K562 (cell line): ENCODE data around the gene RAB4B. TPM values are rescaled to one million over a fixed set of nuclear protein-coding genes. Genes with fewer than 3 reads are reported as not detected.
A peak's percentile ranks its signal among the peaks of the same experiment; 100 is the strongest.
"Not testable (repeated sequence)": the region's sequence is repeated elsewhere in the genome, so short reads cannot be mapped to it uniquely, and the experiment has no call there.

Experiments used
- ATAC-seq: fragments of 200-7000 bp; cut with Tn5 transposase; 3 replicates; pipeline ENCODE4 v1.9.1; 2020; ENCODE audit warnings: moderate library complexity
- BruUV-seq: library from RNA; stranded (reverse); fragments of 400-500 nt; replicated peaks from 2 replicates; lab custom pipeline; 2021; lab: Mats Ljungman, UMichigan
- CTCF ChIA-PET: fragments of 300-600 bp; formaldehyde crosslinking; extraction: SDS; loops from one replicate; lab custom pipeline; 2021; ENCODE audit warnings: low intra/inter-chr PET ratio; lab: Yijun Ruan, JAX
- POLR2A ChIA-PET: fragments of 300-600, 350-650 bp; sonication (Branson Sonifier 250); formaldehyde crosslinking; extraction: SDS; loops from one replicate; lab custom pipeline; 2021; ENCODE audit warnings: antibody characterized with exemption, inconsistent platforms; lab: Yijun Ruan, JAX
- DNase-seq, 4 experiments: peaks; one replicate each; pipeline versions ENCODE4 v3.0.0 to v3.0.0-alpha.2; 2011 to 2018; ENCODE audit warnings: low spot score in 3 of 4, mixed read lengths in 3 of 4; ENCODE audit errors: extremely low read depth in 1 of 4
- FAIRE-seq: peaks from 2 replicates; lab custom pipeline; 2011; peaks lifted over from hg19 to GRCh38; lab: Jason Lieb, UNC
- H2AFZ ChIP-seq: 2 replicates; pipeline ENCODE4 v1.6.0; 2011; ENCODE audit warnings: low read depth, low read length, control low read depth, inconsistent platforms
- H3K27ac ChIP-seq: fragments of 200-600 bp; 3 replicates; pipeline ENCODE4 v1.8.0; 2011; ENCODE audit warnings: low read depth, mild to moderate bottlenecking, control low read depth, inconsistent platforms, low read length, moderate library complexity, mixed read lengths; ENCODE audit errors: extremely low read depth
- H3K27me3 ChIP-seq, 2 experiments: fragments of 300-600 bp in 1 of 2; 2 replicates in 1 of 2; 3 replicates in 1 of 2; pipeline versions ENCODE4 v1.6.0 to v1.8.0; 2011; ENCODE audit warnings: inconsistent platforms in 2 of 2, low read length in 2 of 2, mild to moderate bottlenecking in 1 of 2, mixed read lengths in 1 of 2, moderate library complexity in 1 of 2; ENCODE audit not compliant: control insufficient read depth in 2 of 2, insufficient read depth in 2 of 2
- H3K36me3 ChIP-seq: fragments of 300-600 bp; 3 replicates; pipeline ENCODE4 v1.8.0; 2011; ENCODE audit warnings: mild to moderate bottlenecking, low read length, inconsistent platforms; ENCODE audit not compliant: control insufficient read depth, insufficient read depth
- H3K4me1 ChIP-seq, 2 experiments: fragments of 200-600 bp in 1 of 2; replicated peaks in 1 of 2; 2 replicates in 1 of 2; 3 replicates in 1 of 2; pipeline versions ENCODE4 v1.5.1 to v1.8.0; 2011; ENCODE audit warnings: inconsistent platforms in 2 of 2, low read length in 2 of 2, mild to moderate bottlenecking in 1 of 2, mixed read lengths in 1 of 2, moderate library complexity in 1 of 2; ENCODE audit not compliant: control insufficient read depth in 2 of 2, insufficient read depth in 2 of 2
- H3K4me2 ChIP-seq: 2 replicates; pipeline ENCODE4 v1.6.1; 2011; ENCODE audit warnings: low read length, control low read depth, inconsistent platforms, mixed read lengths; ENCODE audit not compliant: insufficient read depth
- H3K4me3 ChIP-seq: fragments of 200-600 bp; sonication (generic), shearing (Covaris generic); 2 replicates; pipeline ENCODE4 v1.5.1; 2016; ENCODE audit warnings: control low read depth, inconsistent platforms
- H3K79me2 ChIP-seq: fragments of 200-600 bp; 3 replicates; pipeline ENCODE4 v1.8.0; 2011; ENCODE audit warnings: low read length, inconsistent platforms; ENCODE audit not compliant: control insufficient read depth, insufficient read depth
- H3K9ac ChIP-seq, 2 experiments: 2 replicates each; pipeline versions ENCODE4 v1.6.0 to v1.6.1; 2011; ENCODE audit warnings: low read depth in 2 of 2, low read length in 2 of 2, control low read depth in 1 of 2, inconsistent platforms in 1 of 2, mild to moderate bottlenecking in 1 of 2, mixed read lengths in 1 of 2; ENCODE audit not compliant: insufficient read depth in 1 of 2
- H3K9me1 ChIP-seq: one replicate; pipeline ENCODE4 v1.6.0; 2011; ENCODE audit warnings: inconsistent platforms, mild to moderate bottlenecking, low read length, moderate library complexity; ENCODE audit not compliant: control insufficient read depth, insufficient read depth
- H3K9me3 ChIP-seq: replicated peaks from 2 replicates; pipeline ENCODE4 v1.5.1; 2011; ENCODE audit warnings: low read depth, low read length, inconsistent platforms; ENCODE audit not compliant: control insufficient read depth, insufficient read depth
- H4K20me1 ChIP-seq: replicated peaks from 2 replicates; pipeline ENCODE4 v1.6.1; 2011; ENCODE audit warnings: low read length, inconsistent platforms, mixed read lengths; ENCODE audit not compliant: control insufficient read depth, insufficient read depth
- ARHGAP35 ChIP-seq: fragments of 450-650 bp; IDR thresholded peaks from 2 replicates; pipeline ENCODE4 v1.6.1; 2018; ENCODE audit not compliant: partially characterized antibody
- ARID1B ChIP-seq: fragments of 450-650 bp; IDR thresholded peaks from 2 replicates; pipeline ENCODE4 v1.6.1; 2016; ENCODE audit warnings: antibody characterized with exemption, mild to moderate bottlenecking, inconsistent platforms
- ASH1L ChIP-seq: fragments of 450-650 bp; IDR thresholded peaks from 2 replicates; pipeline ENCODE4 v1.6.1; 2018; ENCODE audit warnings: borderline replicate concordance, mild to moderate bottlenecking, low read depth; ENCODE audit not compliant: partially characterized antibody
- BCOR ChIP-seq: fragments of 450-650 bp; IDR thresholded peaks from 2 replicates; pipeline ENCODE4 v1.6.1; 2016
- EP400 ChIP-seq: fragments of 450-650 bp; IDR thresholded peaks from 2 replicates; pipeline ENCODE4 v1.6.1; 2017; ENCODE audit warnings: antibody characterized with exemption, mild to moderate bottlenecking, moderate library complexity
- FOXK2 ChIP-seq, 2 experiments: fragments of 450-650 bp; IDR thresholded peaks in 1 of 2; conservative IDR thresholded peaks in 1 of 2; 2 replicates each; pipeline ENCODE4 v1.6.1; 2016; ENCODE audit warnings: low read depth in 2 of 2, mild to moderate bottlenecking in 1 of 2
- HDGF ChIP-seq: fragments of 450-650 bp; IDR thresholded peaks from 2 replicates; pipeline ENCODE4 v1.6.1; 2016
- MTA2 ChIP-seq: fragments of 450-650 bp; IDR thresholded peaks from 2 replicates; pipeline ENCODE4 v1.6.1; 2016; ENCODE audit warnings: low read depth
- NFRKB ChIP-seq: fragments of 450-650 bp; IDR thresholded peaks from 2 replicates; pipeline ENCODE4 v1.6.1; 2016; ENCODE audit warnings: low read depth
- PHB2 ChIP-seq: fragments of 450-650 bp; IDR thresholded peaks from 2 replicates; pipeline ENCODE4 v1.6.1; 2017; ENCODE audit warnings: low read depth
- POLR2B ChIP-seq: fragments of 450-650 bp; IDR thresholded peaks from 2 replicates; pipeline ENCODE4 v1.6.1; 2018; ENCODE audit warnings: low read depth; ENCODE audit not compliant: partially characterized antibody
- SMARCA4 ChIP-seq: fragments of 450-650 bp; IDR thresholded peaks from 2 replicates; pipeline ENCODE4 v1.6.1; 2016
- WGBS: fragments of 100-300 bp; shearing (Covaris generic); methylation state at CpG from one replicate; pipeline ENCODE4 v1.1.6; 2016; ENCODE audit warnings: low coverage, mixed read lengths; ENCODE audit not compliant: insufficient coverage; ENCODE audit errors: missing lambda C conversion rate; 5-methylcytosine and 5-hydroxymethylcytosine counted together
- in situ Hi-C: fragments of 300-500 bp; cut with MboI; formaldehyde crosslinking; loops from 4 replicates; pipeline ENCODE4 v1.15.0; 2018; ENCODE audit warnings: inconsistent platforms, mixed read lengths
- intact Hi-C: fragments of 100-400 bp; cut with micrococcal nuclease; formaldehyde crosslinking; loops from 2 replicates; pipeline ENCODE4 v1.14.2; 2022
- polyA plus RNA-seq, 8 experiments: library from polyadenylated mRNA; depleted of rRNA in 4 of 8; stranded (reverse) in 5 of 8; unstranded in 3 of 8; fragments of >200 nt; fragmentation: Nextera tagmentation in 2 of 8; fragmentation: Illumina TruSeq in 1 of 8; extraction: Ambion mirVana in 2 of 8; extraction: Trizol in 1 of 8; gene quantifications; 2 replicates each; pipeline versions ENCODE4 v1.2.1 to v1.2.3, GENCODE V29; 2011 to 2014; ENCODE audit warnings: inconsistent platforms in 1 of 8, missing spikeins in 1 of 8
- total RNA-seq, 7 experiments: library from RNA; depleted of rRNA in 6 of 7; stranded (reverse); fragments of >200 nt in 6 of 7; fragmentation: Illumina TruSeq in 2 of 7; extraction: Trizol in 2 of 7; gene quantifications; 2 replicates each; pipeline versions ENCODE4 v1.2.1 to v1.2.3, GENCODE V29; 2011 to 2021; ENCODE audit warnings: low replicate concordance in 1 of 7
- TF ChIP-seq, protein P1 (sequence below): fragments of 450-650 bp; formaldehyde crosslinking; IDR thresholded peaks from 2 replicates; pipeline ENCODE4 v1.4.0; 2022; ENCODE audit warnings: missing genetic modification characterization
- TF ChIP-seq, protein P2 (sequence below): fragments of 450-650 bp; IDR thresholded peaks from 2 replicates; pipeline ENCODE4 v1.6.1; 2016; ENCODE audit warnings: low read depth

The RAB4B gene
- total and polyA plus RNA-seq, 9 of the 15 experiments (the other 6 are each of a cell fraction or from before 2014, with no cell fraction given) = 0.28 to 20.4 (median 9.0) TPM

DNA sequence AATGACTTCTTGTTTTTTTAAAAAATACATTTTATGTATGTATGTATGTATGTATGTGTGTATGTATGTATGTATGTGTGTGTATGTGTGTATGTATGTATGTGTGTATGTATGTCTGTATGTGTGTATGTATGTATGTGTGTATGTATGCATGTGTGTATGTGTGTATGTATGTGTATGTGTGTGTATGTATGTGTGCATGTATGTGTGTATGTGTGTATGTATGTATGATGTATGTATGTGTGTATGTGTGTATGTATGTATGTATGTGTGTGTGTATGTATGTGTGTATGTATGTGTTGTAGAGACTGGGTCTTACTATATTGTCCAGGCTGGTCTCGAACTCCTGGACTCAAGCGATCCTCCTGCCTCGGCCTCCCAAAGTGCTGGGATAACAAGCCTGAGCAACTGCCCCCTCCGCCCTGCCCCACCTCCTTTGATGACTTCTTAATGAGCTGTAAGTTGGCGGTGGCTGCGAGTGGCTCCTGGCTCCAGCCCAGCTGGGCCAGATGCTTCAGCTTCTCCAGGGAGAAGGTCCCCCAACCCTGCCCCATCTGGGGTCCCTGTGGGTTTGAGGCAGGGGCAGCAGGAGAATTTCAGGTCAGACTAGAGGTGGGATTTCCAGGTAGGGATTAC lies 47.5 kb downstream of the RAB4B start:
- Histone ChIP-seq H3K4me2 (peak overlapping the region; percentile 67), H3K27ac (peak overlapping the region; percentile 50; the same call in 2 of the 3 replicates), H3K4me1 (peaks cover 40 to 48% of the 10 kb centered on the region in 2 experiments), H3K4me3 (peak overlapping the region; percentile 25; the same call in 1 of the 2 replicates)
- BruUV-seq, in situ Hi-C loops, H3K79me2 ChIP-seq, CTCF ChIA-PET, ATAC-seq, H2AFZ ChIP-seq, H3K9me3 ChIP-seq, H3K27me3 ChIP-seq, POLR2A ChIA-PET, H3K36me3 ChIP-seq, H3K9ac ChIP-seq, H3K9me1 ChIP-seq, H4K20me1 ChIP-seq, intact Hi-C loops: not testable (repeated sequence)
- peak; percentile 35 for FAIRE-seq
- DNase-seq = peak in 1 of 4 experiments; percentile 5
- WGBS = 80% methylated on average over 1 of the region's 6 CpGs
- TF ChIP-seq ARHGAP35 = peak; percentile 78
- TF ChIP-seq, protein P1, sequence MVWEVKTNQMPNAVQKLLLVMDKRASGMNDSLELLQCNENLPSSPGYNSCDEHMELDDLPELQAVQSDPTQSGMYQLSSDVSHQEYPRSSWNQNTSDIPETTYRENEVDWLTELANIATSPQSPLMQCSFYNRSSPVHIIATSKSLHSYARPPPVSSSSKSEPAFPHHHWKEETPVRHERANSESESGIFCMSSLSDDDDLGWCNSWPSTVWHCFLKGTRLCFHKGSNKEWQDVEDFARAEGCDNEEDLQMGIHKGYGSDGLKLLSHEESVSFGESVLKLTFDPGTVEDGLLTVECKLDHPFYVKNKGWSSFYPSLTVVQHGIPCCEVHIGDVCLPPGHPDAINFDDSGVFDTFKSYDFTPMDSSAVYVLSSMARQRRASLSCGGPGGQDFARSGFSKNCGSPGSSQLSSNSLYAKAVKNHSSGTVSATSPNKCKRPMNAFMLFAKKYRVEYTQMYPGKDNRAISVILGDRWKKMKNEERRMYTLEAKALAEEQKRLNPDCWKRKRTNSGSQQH (CRISPR knock-in tag) = peak; percentile 86
- peak; percentile 90 for TF ChIP-seq NFRKB
- TF ChIP-seq HDGF = peak; percentile 87
- TF ChIP-seq PHB2 = peak; percentile 71; the same call in 1 of the 2 replicates
- TF ChIP-seq ARID1B = peak; percentile 31; the same call in 1 of the 2 replicates
- TF ChIP-seq, protein P2, sequence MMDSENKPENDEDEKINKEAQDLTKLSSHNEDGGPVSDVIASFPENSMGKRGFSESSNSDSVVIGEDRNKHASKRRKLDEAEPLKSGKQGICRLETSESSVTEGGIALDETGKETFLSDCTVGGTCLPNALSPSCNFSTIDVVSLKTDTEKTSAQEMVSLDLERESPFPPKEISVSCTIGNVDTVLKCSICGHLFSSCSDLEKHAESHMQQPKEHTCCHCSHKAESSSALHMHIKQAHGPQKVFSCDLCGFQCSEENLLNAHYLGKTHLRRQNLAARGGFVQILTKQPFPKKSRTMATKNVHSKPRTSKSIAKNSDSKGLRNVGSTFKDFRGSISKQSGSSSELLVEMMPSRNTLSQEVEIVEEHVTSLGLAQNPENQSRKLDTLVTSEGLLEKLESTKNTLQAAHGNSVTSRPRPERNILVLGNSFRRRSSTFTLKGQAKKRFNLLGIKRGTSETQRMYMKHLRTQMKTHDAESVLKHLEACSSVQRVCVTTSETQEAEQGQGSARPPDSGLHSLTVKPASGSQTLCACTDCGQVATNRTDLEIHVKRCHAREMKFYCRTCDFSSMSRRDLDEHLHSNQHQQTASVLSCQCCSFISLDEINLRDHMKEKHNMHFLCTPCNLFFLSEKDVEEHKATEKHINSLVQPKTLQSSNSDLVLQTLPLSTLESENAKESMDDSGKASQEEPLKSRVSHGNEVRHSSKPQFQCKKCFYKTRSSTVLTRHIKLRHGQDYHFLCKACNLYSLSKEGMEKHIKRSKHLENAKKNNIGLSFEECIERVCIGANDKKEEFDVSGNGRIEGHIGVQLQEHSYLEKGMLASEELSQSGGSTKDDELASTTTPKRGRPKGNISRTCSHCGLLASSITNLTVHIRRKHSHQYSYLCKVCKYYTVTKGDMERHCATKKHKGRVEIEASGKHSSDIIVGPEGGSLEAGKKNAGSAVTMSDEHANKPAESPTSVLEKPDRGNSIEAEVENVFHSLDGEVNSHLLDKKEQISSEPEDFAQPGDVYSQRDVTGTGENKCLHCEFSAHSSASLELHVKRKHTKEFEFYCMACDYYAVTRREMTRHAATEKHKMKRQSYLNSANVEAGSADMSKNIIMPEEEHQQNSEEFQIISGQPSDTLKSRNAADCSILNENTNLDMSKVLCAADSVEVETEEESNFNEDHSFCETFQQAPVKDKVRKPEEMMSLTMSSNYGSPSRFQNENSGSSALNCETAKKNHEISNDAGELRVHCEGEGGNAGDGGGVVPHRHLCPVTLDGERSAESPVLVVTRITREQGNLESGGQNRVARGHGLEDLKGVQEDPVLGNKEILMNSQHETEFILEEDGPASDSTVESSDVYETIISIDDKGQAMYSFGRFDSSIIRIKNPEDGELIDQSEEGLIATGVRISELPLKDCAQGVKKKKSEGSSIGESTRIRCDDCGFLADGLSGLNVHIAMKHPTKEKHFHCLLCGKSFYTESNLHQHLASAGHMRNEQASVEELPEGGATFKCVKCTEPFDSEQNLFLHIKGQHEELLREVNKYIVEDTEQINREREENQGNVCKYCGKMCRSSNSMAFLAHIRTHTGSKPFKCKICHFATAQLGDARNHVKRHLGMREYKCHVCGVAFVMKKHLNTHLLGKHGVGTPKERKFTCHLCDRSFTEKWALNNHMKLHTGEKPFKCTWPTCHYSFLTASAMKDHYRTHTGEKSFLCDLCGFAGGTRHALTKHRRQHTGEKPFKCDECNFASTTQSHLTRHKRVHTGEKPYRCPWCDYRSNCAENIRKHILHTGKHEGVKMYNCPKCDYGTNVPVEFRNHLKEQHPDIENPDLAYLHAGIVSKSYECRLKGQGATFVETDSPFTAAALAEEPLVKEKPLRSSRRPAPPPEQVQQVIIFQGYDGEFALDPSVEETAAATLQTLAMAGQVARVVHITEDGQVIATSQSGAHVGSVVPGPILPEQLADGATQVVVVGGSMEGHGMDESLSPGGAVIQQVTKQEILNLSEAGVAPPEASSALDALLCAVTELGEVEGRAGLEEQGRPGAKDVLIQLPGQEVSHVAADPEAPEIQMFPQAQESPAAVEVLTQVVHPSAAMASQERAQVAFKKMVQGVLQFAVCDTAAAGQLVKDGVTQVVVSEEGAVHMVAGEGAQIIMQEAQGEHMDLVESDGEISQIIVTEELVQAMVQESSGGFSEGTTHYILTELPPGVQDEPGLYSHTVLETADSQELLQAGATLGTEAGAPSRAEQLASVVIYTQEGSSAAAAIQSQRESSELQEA = peak; percentile 40; the same call in 1 of the 2 replicates
- TF ChIP-seq FOXK2 (conservative IDR thresholded peaks at IDR 0.05 in 1 of 2, IDR thresholded peaks at IDR 0.05 in 1 of 2; ENCODE audit: low read depth in 2 of 2) = peak; percentile 55 to 67; a peak in 3 of 4 replicates
- TF ChIP-seq POLR2B = peak; percentile 36
- peak; percentile 36; the same call in 1 of the 2 replicates for TF ChIP-seq MTA2
- peak; percentile 55 for TF ChIP-seq ASH1L
- TF ChIP-seq EP400 = peak; percentile 27; the same call in 1 of the 2 replicates
- peak; percentile 37; the same call in 1 of the 2 replicates for TF ChIP-seq SMARCA4
- TF ChIP-seq BCOR = peak; percentile 89
